Effector memory CD4-positive, alpha-beta T cell (primary cell): ENCODE data around the gene ANKLE2.

Experiments
- DNase-seq, 3 donors: peaks; one replicate each; pipeline ENCODE4 v3.0.0-alpha.2; 2020
- H3K27ac ChIP-seq: 2 replicates; pipeline ENCODE4 v1.7.0; 2013; ENCODE audit warnings: mild to moderate bottlenecking, low read length, moderate library complexity; ENCODE audit not compliant: insufficient read depth, poor library complexity, severe bottlenecking
- H3K27me3 ChIP-seq: replicated peaks from 2 replicates; pipeline ENCODE4 v1.7.0; 2013; ENCODE audit warnings: mild to moderate bottlenecking, low read length; ENCODE audit not compliant: insufficient read depth, control insufficient read depth, poor library complexity, severe bottlenecking
- H3K36me3 ChIP-seq: 2 replicates; pipeline ENCODE4 v1.7.0; 2013; ENCODE audit warnings: mild to moderate bottlenecking, low read length, moderate library complexity; ENCODE audit not compliant: control insufficient read depth, insufficient read depth
- H3K4me1 ChIP-seq: 2 replicates; pipeline ENCODE4 v1.7.0; 2013; ENCODE audit warnings: low read length, mild to moderate bottlenecking; ENCODE audit not compliant: control insufficient read depth, insufficient read depth, poor library complexity, severe bottlenecking
- H3K4me3 ChIP-seq: 2 replicates; pipeline ENCODE4 v1.7.0; 2013; ENCODE audit warnings: low read length, low read depth, mild to moderate bottlenecking; ENCODE audit not compliant: insufficient read depth, poor library complexity, severe bottlenecking
- H3K9me3 ChIP-seq: 2 replicates; pipeline ENCODE4 v1.7.0; 2013; ENCODE audit warnings: mild to moderate bottlenecking, low read length, moderate library complexity; ENCODE audit not compliant: control insufficient read depth

Gene ANKLE2

DNA sequence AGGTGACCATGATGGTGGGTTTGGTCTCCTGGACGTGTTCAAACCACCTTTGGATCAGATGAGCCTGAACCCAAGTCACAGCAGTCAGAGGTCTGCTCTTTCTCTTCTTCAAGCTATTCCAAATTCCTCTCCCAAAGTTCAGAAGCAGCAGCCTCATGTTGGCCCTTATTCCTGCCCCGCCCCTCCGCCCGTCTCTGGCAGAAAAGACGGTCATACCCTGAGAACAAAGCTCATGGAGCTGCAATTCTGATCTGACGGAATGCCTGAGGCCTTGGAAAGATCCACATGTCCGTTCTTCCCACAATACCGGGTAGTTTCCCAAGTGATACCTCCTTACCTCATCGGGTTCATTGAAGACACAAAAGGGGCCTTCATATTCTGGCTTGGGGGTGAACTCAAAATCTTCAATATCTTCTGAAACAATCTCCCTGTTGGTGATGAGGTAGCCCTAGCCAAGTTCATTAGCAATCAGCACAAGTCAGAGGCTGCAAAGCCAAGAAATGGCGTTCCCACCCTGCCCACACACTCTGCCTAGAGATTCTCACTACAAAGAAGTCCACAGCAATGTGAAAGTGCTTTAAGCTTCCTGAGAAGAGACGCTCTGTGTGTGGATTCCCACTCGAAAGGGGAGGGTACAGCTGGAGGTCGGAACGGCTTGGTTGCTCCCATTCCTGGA, 85.7 kb downstream of the ANKLE2 start:
- Histone ChIP-seq H3K9me3 (no peaks in the 10 kb centered on the region), H3K36me3 (peaks cover 62% of the 10 kb centered on the region), H3K4me3 (no peak overlapping the region), H3K27me3 (no peaks in the 10 kb centered on the region), H3K27ac (no peak overlapping the region), H3K4me1 (peaks cover 7% of the 10 kb centered on the region)
- DNase-seq = no peak
